GM19395 (cell line): ENCODE data around the gene ZNF718.
"Not testable (repeated sequence)": the region's sequence is repeated elsewhere in the genome, so short reads cannot be mapped to it uniquely, and the experiment has no call there.

Source experiments
- ATAC-seq: cut with Tn5 transposase; IDR thresholded peaks from one replicate; pipeline ENCODE4 v1.9.1; 2021; ENCODE audit warnings: mild to moderate bottlenecking, moderate library complexity; ENCODE audit not compliant: unreplicated experiment

ZNF718 gene

DNA sequence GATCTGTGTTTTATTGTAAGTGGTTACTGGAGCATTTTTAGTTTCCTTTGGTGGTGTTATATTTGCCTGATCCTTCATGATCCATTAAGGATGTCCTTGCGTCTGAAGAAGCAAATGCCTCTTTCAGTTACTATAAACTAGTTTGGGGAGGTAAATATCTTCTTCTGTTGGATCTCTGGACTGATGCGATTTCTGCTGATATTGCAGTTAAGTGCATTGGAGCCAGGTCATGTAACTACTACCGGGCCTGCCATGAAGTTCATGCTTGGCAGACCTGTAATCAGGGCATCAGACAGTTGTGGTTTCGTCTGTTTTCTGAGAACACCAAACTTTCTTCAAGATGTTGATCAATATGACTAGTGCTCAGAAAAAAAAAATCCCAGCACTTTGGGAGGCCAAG lies 22.9 kb downstream of the ZNF718 start:
- ATAC-seq, result no peak

- no peak for ATAC-seq
These were observed 37.4 kb downstream of the ZNF718 start for GRCh38 chr4:161496-162284.

- ATAC-seq, result not testable (repeated sequence)
These were observed 45.3 kb downstream of the ZNF718 start for GRCh38 chr4:169640-170039.

DNA sequence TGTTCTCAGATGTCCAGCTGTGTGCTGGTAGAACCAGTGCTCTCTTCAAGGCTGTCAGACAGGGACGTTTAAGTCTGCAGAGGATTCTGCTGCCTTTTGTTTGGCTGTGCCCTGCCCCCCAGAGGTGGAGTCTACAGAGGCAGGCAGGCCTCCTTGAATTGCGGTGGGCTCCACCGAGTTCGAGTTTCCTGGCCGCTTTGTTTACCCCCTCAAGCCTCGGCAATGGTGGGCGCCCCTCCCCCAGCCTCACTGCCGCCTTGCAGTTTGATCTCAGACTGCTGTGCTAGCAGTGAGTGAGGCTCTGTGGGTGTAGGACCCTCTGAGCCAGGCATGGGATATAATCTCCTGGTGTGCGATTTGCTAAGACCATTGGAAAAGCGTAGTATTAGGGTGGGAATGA lies 47.0 kb downstream of the ZNF718 start:
- ATAC-seq, result not testable (repeated sequence)

DNA sequence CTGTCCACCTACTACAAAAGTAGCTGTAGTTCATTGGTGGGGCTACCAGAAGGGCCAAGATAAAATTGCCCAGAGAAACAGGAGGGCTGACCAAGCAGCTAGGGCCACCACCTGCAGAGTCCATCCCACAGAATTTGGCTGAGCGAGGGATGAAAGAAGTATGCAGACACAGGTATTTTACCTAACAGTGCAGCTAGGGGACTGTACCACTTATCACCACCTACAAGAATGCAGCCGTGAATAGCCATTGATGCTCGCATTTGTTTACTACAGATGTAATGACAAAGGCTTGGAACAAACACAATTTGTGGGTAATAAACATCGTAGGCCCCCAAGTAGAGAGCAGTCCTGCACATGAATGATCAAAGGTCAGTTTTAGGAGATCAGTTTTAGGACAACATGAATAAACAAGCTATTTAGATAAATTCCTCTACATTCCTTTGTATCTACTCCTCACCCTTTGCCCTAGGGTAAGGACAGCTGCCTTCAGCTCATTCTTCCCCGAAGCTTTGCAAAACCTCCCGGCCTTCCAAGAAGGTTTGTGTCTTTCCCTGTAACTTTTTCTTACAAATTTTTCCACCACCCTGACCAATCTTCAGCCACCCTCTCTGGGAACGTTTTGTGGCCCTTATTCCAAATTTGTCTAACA lies 49.5 kb downstream of the ZNF718 start:
- no peak for ATAC-seq

- ATAC-seq, result no peak
These were observed 51.7 kb downstream of the ZNF718 start for GRCh38 chr4:175986-176385.

DNA sequence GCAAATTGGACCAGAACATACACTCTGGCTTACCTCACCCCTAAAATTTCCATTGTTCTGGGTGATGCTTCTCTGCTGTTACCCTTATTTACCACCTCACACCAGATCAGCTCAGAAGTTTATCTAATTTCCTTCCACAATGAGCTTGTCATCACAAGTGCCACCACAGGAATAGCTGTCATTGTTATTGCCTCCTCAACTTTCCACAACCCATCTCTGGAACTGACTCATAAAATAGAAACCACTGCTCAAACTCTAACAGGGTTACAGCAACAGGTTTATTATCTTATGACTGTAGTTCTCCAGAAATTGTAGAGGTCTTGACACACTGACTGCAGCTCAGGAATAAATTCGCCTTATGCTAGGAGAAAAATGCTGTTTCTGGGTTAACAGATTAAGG lies 52.7 kb downstream of the ZNF718 start:
- ATAC-seq, result no peak

GRCh38 chr4:182225-182624 lies 57.9 kb downstream of the ZNF718 start:
- ATAC-seq, result not testable (repeated sequence)

- no peak for ATAC-seq
These were observed 63.8 kb downstream of the ZNF718 start for GRCh38 chr4:188091-188490.

DNA sequence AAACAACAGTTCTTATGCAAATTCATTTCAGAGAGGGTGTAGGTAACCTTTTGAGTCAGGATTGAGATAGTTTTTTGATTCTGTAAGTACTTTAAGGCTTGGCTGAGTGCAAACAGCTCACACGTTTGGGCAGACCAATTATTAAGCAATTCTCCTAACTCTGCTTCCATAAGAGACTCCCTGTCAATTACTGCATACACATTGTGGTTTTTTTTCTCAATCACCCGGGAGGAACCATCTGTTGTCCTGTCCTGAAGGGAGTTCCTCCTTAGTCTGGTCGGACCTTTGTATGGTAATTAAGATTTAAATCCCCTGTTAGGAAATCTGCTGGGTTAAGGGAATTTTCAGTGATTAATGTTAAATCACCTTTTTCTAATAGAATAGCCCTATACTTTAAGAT lies 70.9 kb downstream of the ZNF718 start:
- not testable (repeated sequence) for ATAC-seq

GRCh38 chr4:200936-201335 lies 76.6 kb downstream of the ZNF718 start:
- no peak for ATAC-seq

- not testable (repeated sequence) for ATAC-seq
These were observed 78.5 kb downstream of the ZNF718 start for GRCh38 chr4:202822-203221.

DNA sequence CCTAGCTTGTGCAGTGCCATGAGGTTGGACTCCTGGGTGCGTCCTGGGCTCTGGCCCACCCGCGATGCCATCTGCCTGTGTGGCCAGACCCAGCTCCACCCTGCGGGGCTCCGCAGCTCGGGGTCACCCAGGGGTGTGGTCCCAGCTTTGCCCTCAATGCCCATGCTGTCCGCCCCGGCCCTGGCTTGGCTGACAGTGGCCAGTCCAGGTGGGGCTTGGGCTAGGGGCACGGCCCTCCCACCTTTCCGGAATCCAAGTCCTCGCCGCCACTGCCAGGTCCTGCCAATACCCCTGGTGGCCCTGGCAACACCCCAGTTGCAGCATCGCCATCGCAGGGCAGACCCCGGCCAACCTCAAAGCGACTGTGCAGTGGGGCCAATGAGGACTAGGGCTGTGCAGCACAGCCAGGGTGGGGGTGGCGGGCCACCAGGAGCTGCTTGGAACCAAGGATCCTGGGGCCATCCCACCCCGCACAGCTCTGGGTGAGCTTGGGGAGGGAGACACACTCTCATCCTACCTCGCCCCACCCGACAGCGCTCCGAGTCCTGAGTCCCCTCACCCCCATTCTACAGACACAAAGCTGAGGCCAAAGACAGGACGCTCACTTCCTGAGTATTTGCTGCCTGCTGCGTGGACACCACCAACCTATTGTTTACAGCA lies 80.9 kb downstream of the ZNF718 start:
- ATAC-seq, result no peak

- no peak for ATAC-seq
These were observed 81.8 kb downstream of the ZNF718 start for GRCh38 chr4:206054-206453.

GRCh38 chr4:208416-209096 lies 84.3 kb downstream of the ZNF718 start:
- ATAC-seq, result not testable (repeated sequence)

GRCh38 chr4:211033-211511 lies 86.8 kb downstream of the ZNF718 start:
- no peak for ATAC-seq

- ATAC-seq, result no peak
These were observed 88.3 kb downstream of the ZNF718 start for GRCh38 chr4:212438-213188.

GRCh38 chr4:213189-213535 lies 88.9 kb downstream of the ZNF718 start:
- not testable (repeated sequence) for ATAC-seq
